HUES6 (cell line): Measurements from ENCODE around the gene MTMR8.
"Not testable (repeated sequence)": the region's sequence is repeated elsewhere in the genome, so short reads cannot be mapped to it uniquely, and the experiment has no call there.

Source experiments
- H3K27ac ChIP-seq: 2 replicates; pipeline ENCODE4 v1.7.0; 2013; ENCODE audit warnings: low read depth, mild to moderate bottlenecking, low read length, inconsistent platforms
- H3K27me3 ChIP-seq: 2 replicates; pipeline ENCODE4 v1.6.1; 2013; ENCODE audit warnings: low read length; ENCODE audit not compliant: control insufficient read depth, insufficient read depth
- H3K36me3 ChIP-seq: 2 replicates; pipeline ENCODE4 v1.6.1; 2013; ENCODE audit warnings: low read length; ENCODE audit not compliant: control insufficient read depth, insufficient read depth
- H3K4me1 ChIP-seq: 2 replicates; pipeline ENCODE4 v1.6.1; 2013; ENCODE audit warnings: low read length; ENCODE audit not compliant: control insufficient read depth, insufficient read depth
- H3K4me3 ChIP-seq: 2 replicates; pipeline ENCODE4 v1.5.1; 2013; ENCODE audit warnings: low read depth, low read length
- H3K9ac ChIP-seq: one replicate; pipeline ENCODE4 v1.6.1; 2013; ENCODE audit warnings: mild to moderate bottlenecking, low read length
- H3K9me3 ChIP-seq: 2 replicates; pipeline ENCODE4 v1.6.1; 2013; ENCODE audit warnings: low read depth, low read length; ENCODE audit not compliant: control insufficient read depth, insufficient read depth

The MTMR8 gene

DNA sequence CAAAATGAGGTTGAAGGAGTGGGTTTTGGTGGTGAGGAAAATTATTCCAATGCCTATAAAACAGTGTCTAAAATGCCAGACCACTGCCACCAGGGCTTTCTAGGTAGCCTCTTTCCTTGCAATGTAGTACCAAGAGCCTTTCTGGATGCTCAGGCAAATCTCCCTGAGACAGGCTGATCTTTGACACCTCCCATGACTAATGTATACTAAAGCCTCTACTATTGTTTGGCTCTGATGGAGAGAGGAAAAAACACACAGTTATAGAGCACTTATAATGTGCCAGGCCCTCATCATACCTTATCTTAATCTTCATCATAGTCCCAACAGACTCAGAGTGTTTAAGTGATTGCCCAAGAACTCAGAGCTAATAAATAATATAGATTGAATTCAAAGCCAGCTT is 5.8 kb downstream of the MTMR8 start:
- Histone ChIP-seq H3K4me1 (no peaks in the 10 kb centered on the region), H3K4me3 (no peak overlapping the region)

GRCh38 chrX:64380789-64381188 is 14.5 kb downstream of the MTMR8 start:
- H3K4me3 ChIP-seq, H3K9ac ChIP-seq, H3K4me1 ChIP-seq, H3K36me3 ChIP-seq, H3K27ac ChIP-seq, H3K27me3 ChIP-seq: not testable (repeated sequence)
- peaks cover 65% of the 10 kb centered on the region for H3K9me3 ChIP-seq

More for the DNA sequence above, 5.8 kb downstream of the MTMR8 start:
- Histone ChIP-seq H3K36me3 (no peaks in the 10 kb centered on the region), H3K27me3 (no peaks in the 10 kb centered on the region), H3K27ac (no peak overlapping the region), H3K9me3 (peaks cover 33% of the 10 kb centered on the region), H3K9ac (no peak overlapping the region)

GRCh38 chrX:64379924-64380323 is 15.3 kb downstream of the MTMR8 start:
- no peaks in the 10 kb centered on the region for H3K4me1 ChIP-seq
- H3K36me3 ChIP-seq = peaks cover 2% of the 10 kb centered on the region; the same call in 1 of the 2 replicates
- H3K4me3 ChIP-seq = no peak overlapping the region
- no peaks in the 10 kb centered on the region for H3K27me3 ChIP-seq
- no peak overlapping the region for H3K9ac ChIP-seq
- H3K9me3 ChIP-seq = peaks cover 64% of the 10 kb centered on the region
- no peak overlapping the region for H3K27ac ChIP-seq

DNA sequence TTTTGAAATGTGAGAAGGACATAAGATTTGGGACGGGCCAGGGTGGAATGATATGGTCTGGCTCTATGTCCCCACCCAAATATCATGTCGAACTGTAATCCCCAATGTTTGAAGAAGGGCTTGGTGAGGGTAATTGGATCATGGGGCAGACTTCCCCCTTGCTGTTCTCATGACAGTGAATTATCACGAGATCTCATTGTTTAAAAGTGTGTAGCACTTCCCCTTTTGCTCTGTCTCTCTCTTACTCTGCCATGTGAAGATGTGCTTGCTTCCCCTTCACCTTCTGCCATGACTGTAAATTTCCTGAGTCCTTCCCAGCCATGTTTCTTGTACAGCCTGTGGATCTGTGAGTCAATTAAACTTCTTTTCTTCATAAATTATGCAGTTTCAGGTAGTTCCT is 17.5 kb downstream of the MTMR8 start:
- peaks cover 50% of the 10 kb centered on the region for H3K9me3 ChIP-seq
- H3K9ac ChIP-seq = no peak overlapping the region
- no peak overlapping the region for H3K27ac ChIP-seq
- no peaks in the 10 kb centered on the region for H3K4me1 ChIP-seq
- no peak overlapping the region for H3K4me3 ChIP-seq
- H3K36me3 ChIP-seq = peaks cover 2% of the 10 kb centered on the region; the same call in 1 of the 2 replicates
- no peaks in the 10 kb centered on the region for H3K27me3 ChIP-seq

- no peaks in the 10 kb centered on the region for H3K4me1 ChIP-seq
- no peak overlapping the region for H3K27ac ChIP-seq
These were observed 43.2 kb downstream of the MTMR8 start for GRCh38 chrX:64352081-64352480.

GRCh38 chrX:64350521-64350920 is 44.7 kb downstream of the MTMR8 start:
- no peak overlapping the region for H3K27ac ChIP-seq
- H3K4me3 ChIP-seq = no peak overlapping the region
- H3K9ac ChIP-seq = no peak overlapping the region
- H3K4me1 ChIP-seq = no peaks in the 10 kb centered on the region
- H3K36me3 ChIP-seq = no peaks in the 10 kb centered on the region
- H3K27me3 ChIP-seq = no peaks in the 10 kb centered on the region
- H3K9me3 ChIP-seq = peaks cover 6% of the 10 kb centered on the region; the same call in 1 of the 2 replicates

More at GRCh38 chrX:64352081-64352480, 43.2 kb downstream of the MTMR8 start:
- Histone ChIP-seq H3K27me3 (no peaks in the 10 kb centered on the region), H3K9me3 (peaks cover 8% of the 10 kb centered on the region; the same call in 1 of the 2 replicates), H3K4me3 (no peak overlapping the region), H3K9ac (no peak overlapping the region), H3K36me3 (no peaks in the 10 kb centered on the region)

DNA sequence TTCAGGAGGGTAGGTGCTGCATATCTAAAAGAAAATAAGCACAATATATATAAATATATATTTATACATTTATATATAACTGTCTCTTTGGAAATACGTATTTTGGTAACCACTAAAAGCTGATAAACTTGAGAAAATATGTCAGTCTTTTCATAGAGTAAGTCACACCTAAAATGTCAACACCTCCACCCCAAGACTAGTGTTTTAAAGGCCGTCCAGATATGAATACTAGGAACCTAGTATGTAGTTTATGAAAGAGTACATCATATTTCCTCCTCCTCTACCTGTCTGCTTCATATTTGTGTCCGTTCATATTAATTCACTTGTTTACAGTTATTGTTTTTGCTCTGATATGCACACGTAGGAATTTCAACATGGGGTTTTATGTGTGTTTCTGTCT is 45.2 kb downstream of the MTMR8 start:
- Histone ChIP-seq H3K4me1 (no peaks in the 10 kb centered on the region), H3K27ac (no peak overlapping the region), H3K27me3 (no peaks in the 10 kb centered on the region), H3K9me3 (peaks cover 6% of the 10 kb centered on the region; the same call in 1 of the 2 replicates), H3K36me3 (no peaks in the 10 kb centered on the region), H3K4me3 (no peak overlapping the region), H3K9ac (no peak overlapping the region)

DNA sequence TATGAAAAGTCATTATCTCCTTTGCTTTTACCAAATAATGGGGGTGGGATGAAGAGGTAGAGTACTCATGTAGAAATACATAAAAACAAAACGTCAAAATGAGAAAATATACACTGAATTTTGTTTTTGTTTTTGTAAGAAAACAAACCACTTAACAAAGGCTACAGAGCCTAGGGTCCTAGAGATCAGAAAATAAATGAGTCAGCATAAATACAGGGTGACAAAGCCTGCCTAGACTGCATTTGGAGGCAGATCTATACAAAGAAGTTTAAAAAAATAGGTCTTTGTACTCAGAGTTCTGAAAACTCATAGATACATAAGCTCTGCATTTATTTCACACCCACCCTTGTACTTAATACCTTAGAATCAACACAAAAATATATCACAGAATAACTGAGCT is 52.4 kb downstream of the MTMR8 start:
- H3K9ac ChIP-seq = no peak overlapping the region
- no peak overlapping the region for H3K27ac ChIP-seq
- no peaks in the 10 kb centered on the region for H3K36me3 ChIP-seq

DNA sequence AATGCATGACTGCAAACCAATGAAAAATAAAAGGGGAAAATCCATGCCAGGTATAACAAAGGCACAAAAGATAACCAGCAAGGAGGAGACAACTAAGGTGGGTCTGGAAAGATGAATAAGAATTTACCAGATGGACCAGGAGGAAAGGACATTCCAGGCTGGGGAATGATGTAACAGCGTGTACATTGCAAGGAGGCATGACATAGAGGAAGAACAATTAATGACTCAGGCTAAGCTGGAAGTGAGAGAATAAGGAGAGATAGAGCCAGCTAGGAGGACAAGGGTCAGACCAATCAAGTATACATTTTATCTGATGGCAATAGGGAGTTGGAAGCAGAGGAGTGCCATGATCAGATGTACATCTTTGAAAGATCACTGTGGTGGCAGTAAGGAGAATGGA is 57.0 kb downstream of the MTMR8 start:
- H3K4me1 ChIP-seq = no peaks in the 10 kb centered on the region
- H3K27ac ChIP-seq = no peak overlapping the region
- H3K27me3 ChIP-seq = no peaks in the 10 kb centered on the region
- H3K4me3 ChIP-seq = no peak overlapping the region
- H3K9ac ChIP-seq = no peak overlapping the region
- H3K36me3 ChIP-seq = no peaks in the 10 kb centered on the region
- peaks cover 6% of the 10 kb centered on the region; the same call in 1 of the 2 replicates for H3K9me3 ChIP-seq

More for the DNA sequence above, 52.4 kb downstream of the MTMR8 start:
- H3K4me3 ChIP-seq = no peak overlapping the region
- H3K9me3 ChIP-seq = peaks cover 5% of the 10 kb centered on the region; the same call in 1 of the 2 replicates
- no peaks in the 10 kb centered on the region for H3K4me1 ChIP-seq
- no peaks in the 10 kb centered on the region for H3K27me3 ChIP-seq

- H3K9me3 ChIP-seq = peaks cover 4% of the 10 kb centered on the region; the same call in 1 of the 2 replicates
- no peaks in the 10 kb centered on the region for H3K36me3 ChIP-seq
- no peak overlapping the region for H3K9ac ChIP-seq
- no peaks in the 10 kb centered on the region for H3K4me1 ChIP-seq
- no peak overlapping the region for H3K4me3 ChIP-seq
- H3K27ac ChIP-seq = no peak overlapping the region
- H3K27me3 ChIP-seq = no peaks in the 10 kb centered on the region
These were observed 60.8 kb downstream of the MTMR8 start for GRCh38 chrX:64334467-64334866.

DNA sequence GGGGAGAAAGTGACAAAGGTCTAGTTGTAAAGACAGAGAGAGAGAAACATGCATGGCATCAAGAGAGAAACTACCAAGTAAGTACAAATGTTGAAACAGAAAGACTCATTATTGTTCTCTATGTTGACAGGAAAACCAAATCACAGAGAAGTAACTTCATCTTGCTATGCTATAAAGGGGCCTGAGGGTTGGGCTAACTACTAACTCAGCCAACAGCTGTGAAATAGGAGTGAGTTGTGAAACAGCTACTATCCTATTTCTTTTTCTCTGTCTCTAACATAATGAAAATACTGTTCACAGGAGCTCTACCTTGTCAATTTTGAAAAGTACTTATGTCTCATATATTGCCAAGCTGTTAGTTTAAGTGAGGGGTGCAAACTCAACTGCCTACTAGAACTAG is 65.0 kb downstream of the MTMR8 start:
- Histone ChIP-seq H3K27ac (no peak overlapping the region), H3K36me3 (no peaks in the 10 kb centered on the region), H3K4me3 (no peak overlapping the region), H3K4me1 (no peaks in the 10 kb centered on the region), H3K9ac (no peak overlapping the region), H3K9me3 (peaks cover 7% of the 10 kb centered on the region; the same call in 1 of the 2 replicates), H3K27me3 (no peaks in the 10 kb centered on the region)

DNA sequence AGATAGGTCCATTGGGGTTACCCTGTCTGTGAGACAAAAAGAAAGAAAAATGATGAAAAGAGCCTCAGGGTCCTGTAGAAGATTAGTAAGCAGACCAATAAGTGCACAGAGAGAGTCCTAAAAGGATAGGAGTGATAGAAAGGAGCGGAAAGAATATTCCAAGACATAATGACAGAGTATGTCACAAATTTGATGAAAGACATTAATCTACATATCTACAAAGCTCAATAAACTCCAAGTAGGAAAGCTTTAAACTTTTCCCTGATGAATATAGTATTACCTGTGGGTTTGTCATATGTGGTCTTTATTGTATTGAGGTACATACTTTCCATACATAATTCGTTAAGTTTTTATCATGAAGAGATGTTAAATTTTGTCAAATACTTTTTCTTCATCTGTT is 73.7 kb downstream of the MTMR8 start:
- no peak overlapping the region for H3K9ac ChIP-seq
- H3K27me3 ChIP-seq = no peaks in the 10 kb centered on the region
- H3K9me3 ChIP-seq = peaks cover 42% of the 10 kb centered on the region

More for the DNA sequence above, 73.7 kb downstream of the MTMR8 start:
- Histone ChIP-seq H3K36me3 (peaks cover 5% of the 10 kb centered on the region; the same call in 1 of the 2 replicates), H3K27ac (no peak overlapping the region), H3K4me3 (no peak overlapping the region), H3K4me1 (no peaks in the 10 kb centered on the region)
